Activated naive CD4-positive, alpha-beta T cell treated with anti-CD3 and anti-CD28 coated beads, Interleukin-2, amount 10 ng/mL, durations not matched to agents 7 days and 5 days (primary cell): ENCODE measurements around the gene ETV5.

ENCODE experiments used
- CTCF ChIA-PET: fragments of 350-600 bp; sonication (Branson Sonifier 250); formaldehyde crosslinking; loops from one replicate; lab custom pipeline; 2021; ENCODE audit warnings: antibody characterized with exemption; lab: Charles Lee
- DNase-seq: peaks from one replicate; pipeline ENCODE4 v3.0.0-alpha.2; 2020
- H3K27ac Mint-ChIP-seq: one replicate; pipeline ENCODE4 v1.8.0; 2021; ENCODE audit warnings: mild to moderate bottlenecking, moderate library complexity, mixed read lengths
- H3K27me3 Mint-ChIP-seq: one replicate; pipeline ENCODE4 v1.8.0; 2021; ENCODE audit warnings: mild to moderate bottlenecking, mixed read lengths
- H3K36me3 Mint-ChIP-seq: one replicate; pipeline ENCODE4 v1.8.0; 2021; ENCODE audit warnings: mixed read lengths
- H3K4me1 Mint-ChIP-seq: one replicate; pipeline ENCODE4 v1.8.0; 2021; ENCODE audit warnings: mixed read lengths
- H3K4me3 Mint-ChIP-seq: one replicate; pipeline ENCODE4 v1.8.0; 2021; ENCODE audit warnings: mild to moderate bottlenecking, moderate library complexity, mixed read lengths
- H3K9me3 Mint-ChIP-seq: one replicate; pipeline ENCODE4 v1.8.0; 2021; ENCODE audit warnings: mixed read lengths

ETV5 gene

GRCh38 chr3:186095561-186096081, 13.3 kb downstream of the ETV5 start:
- no peak overlapping the region for H3K27ac Mint-ChIP-seq
- DNase-seq = no peak
- no peaks in the 10 kb centered on the region for H3K9me3 Mint-ChIP-seq
- H3K36me3 Mint-ChIP-seq = no peaks in the 10 kb centered on the region
- CTCF ChIA-PET = interaction anchor here (1.3 kb wide), 1 partner anchor 445 kb away, joined by 3 read pairs; no protein-coding TSS in a partner anchor
- H3K4me3 Mint-ChIP-seq = no peak overlapping the region
- peaks cover 4% of the 10 kb centered on the region for H3K4me1 Mint-ChIP-seq
- peaks cover 67% of the 10 kb centered on the region for H3K27me3 Mint-ChIP-seq

GRCh38 chr3:186094696-186095425, 14.0 kb downstream of the ETV5 start:
- H3K4me3 Mint-ChIP-seq = no peak overlapping the region
- H3K27me3 Mint-ChIP-seq = peaks cover 64% of the 10 kb centered on the region
- peaks cover 4% of the 10 kb centered on the region for H3K4me1 Mint-ChIP-seq

GRCh38 chr3:186094271-186094670, 14.6 kb downstream of the ETV5 start:
- peaks cover 58% of the 10 kb centered on the region for H3K27me3 Mint-ChIP-seq
- DNase-seq = no peak
- no peak overlapping the region for H3K4me3 Mint-ChIP-seq
- no peaks in the 10 kb centered on the region for H3K36me3 Mint-ChIP-seq
- no peaks in the 10 kb centered on the region for H3K9me3 Mint-ChIP-seq
- H3K4me1 Mint-ChIP-seq = peaks cover 4% of the 10 kb centered on the region
- no peak overlapping the region for H3K27ac Mint-ChIP-seq
- CTCF ChIA-PET = interaction anchor here (1.3 kb wide), 1 partner anchor 446 kb away, joined by 3 read pairs; no protein-coding TSS in a partner anchor

More at GRCh38 chr3:186094696-186095425, 14.0 kb downstream of the ETV5 start:
- CTCF ChIA-PET = interaction anchor here (1.3 kb wide), 1 partner anchor 446 kb away, joined by 3 read pairs; no protein-coding TSS in a partner anchor
- Mint-ChIP-seq H3K27ac (no peak overlapping the region), H3K9me3 (no peaks in the 10 kb centered on the region), H3K36me3 (no peaks in the 10 kb centered on the region)
- no peak for DNase-seq

- no peak for DNase-seq
- no peaks in the 10 kb centered on the region for H3K9me3 Mint-ChIP-seq
- H3K4me3 Mint-ChIP-seq = no peak overlapping the region
- H3K27ac Mint-ChIP-seq = no peak overlapping the region
- CTCF ChIA-PET = no interaction called here
- peaks cover 4% of the 10 kb centered on the region for H3K4me1 Mint-ChIP-seq
- no peaks in the 10 kb centered on the region for H3K36me3 Mint-ChIP-seq
- peaks cover 53% of the 10 kb centered on the region for H3K27me3 Mint-ChIP-seq
Observed at GRCh38 chr3:186093271-186093900, 15.5 kb downstream of the ETV5 start.

- H3K27ac Mint-ChIP-seq = no peak overlapping the region
- CTCF ChIA-PET = interaction anchor here (1.5 kb wide), 1 partner anchor 11 kb away, joined by 3 read pairs; no protein-coding TSS in a partner anchor
Observed at GRCh38 chr3:186092360-186093070, 16.4 kb downstream of the ETV5 start.

GRCh38 chr3:186090901-186091300, 18.0 kb downstream of the ETV5 start:
- no peak overlapping the region for H3K4me3 Mint-ChIP-seq
- no peak for DNase-seq
- no peaks in the 10 kb centered on the region for H3K36me3 Mint-ChIP-seq
- no peaks in the 10 kb centered on the region for H3K4me1 Mint-ChIP-seq
- H3K27ac Mint-ChIP-seq = no peak overlapping the region
- CTCF ChIA-PET = interaction anchor here (0.6 kb wide), 1 partner anchor 731 kb away, joined by 3 read pairs; no protein-coding TSS in a partner anchor
- H3K27me3 Mint-ChIP-seq = peaks cover 39% of the 10 kb centered on the region
- no peaks in the 10 kb centered on the region for H3K9me3 Mint-ChIP-seq

More at GRCh38 chr3:186092360-186093070, 16.4 kb downstream of the ETV5 start:
- Mint-ChIP-seq H3K9me3 (no peaks in the 10 kb centered on the region), H3K4me3 (no peak overlapping the region), H3K36me3 (no peaks in the 10 kb centered on the region), H3K27me3 (peaks cover 53% of the 10 kb centered on the region), H3K4me1 (no peaks in the 10 kb centered on the region)
- no peak for DNase-seq

GRCh38 chr3:186088335-186088734, 20.6 kb downstream of the ETV5 start:
- Mint-ChIP-seq H3K27ac (no peak overlapping the region), H3K27me3 (peaks cover 30% of the 10 kb centered on the region)

GRCh38 chr3:186084264-186084663, 24.6 kb downstream of the ETV5 start:
- H3K4me3 Mint-ChIP-seq = no peak overlapping the region
- DNase-seq = no peak
- H3K4me1 Mint-ChIP-seq = no peaks in the 10 kb centered on the region
- CTCF ChIA-PET = no interaction called here
- peaks cover 33% of the 10 kb centered on the region for H3K27me3 Mint-ChIP-seq
- H3K36me3 Mint-ChIP-seq = no peaks in the 10 kb centered on the region
- H3K9me3 Mint-ChIP-seq = no peaks in the 10 kb centered on the region
- no peak overlapping the region for H3K27ac Mint-ChIP-seq

More at GRCh38 chr3:186088335-186088734, 20.6 kb downstream of the ETV5 start:
- no peaks in the 10 kb centered on the region for H3K9me3 Mint-ChIP-seq
- DNase-seq = no peak
- H3K4me3 Mint-ChIP-seq = no peak overlapping the region
- no peaks in the 10 kb centered on the region for H3K36me3 Mint-ChIP-seq
- no peaks in the 10 kb centered on the region for H3K4me1 Mint-ChIP-seq
- CTCF ChIA-PET = interaction anchor here (0.6 kb wide), 1 partner anchor 341 kb away, joined by 3 read pairs; no protein-coding TSS in a partner anchor

GRCh38 chr3:186083746-186084145, 25.1 kb downstream of the ETV5 start:
- CTCF ChIA-PET = no interaction called here
- Mint-ChIP-seq H3K27ac (no peak overlapping the region), H3K36me3 (no peaks in the 10 kb centered on the region), H3K9me3 (no peaks in the 10 kb centered on the region), H3K4me1 (no peaks in the 10 kb centered on the region), H3K27me3 (peaks cover 33% of the 10 kb centered on the region), H3K4me3 (no peak overlapping the region)
- DNase-seq = no peak

GRCh38 chr3:186082150-186082549, 26.7 kb downstream of the ETV5 start:
- H3K9me3 Mint-ChIP-seq = no peaks in the 10 kb centered on the region
- H3K4me1 Mint-ChIP-seq = no peaks in the 10 kb centered on the region
- H3K36me3 Mint-ChIP-seq = no peaks in the 10 kb centered on the region
- peaks cover 26% of the 10 kb centered on the region for H3K27me3 Mint-ChIP-seq
- DNase-seq = no peak
- no peak overlapping the region for H3K4me3 Mint-ChIP-seq
- CTCF ChIA-PET = interaction anchor here (0.6 to 1.5 kb wide), 4 partner anchors 10 to 104 kb away, joined by 3 to 5 read pairs (median 3); no protein-coding TSS in a partner anchor
- H3K27ac Mint-ChIP-seq = no peak overlapping the region

GRCh38 chr3:186081678-186082077, 27.2 kb downstream of the ETV5 start:
- Mint-ChIP-seq H3K4me3 (no peak overlapping the region), H3K36me3 (no peaks in the 10 kb centered on the region), H3K4me1 (no peaks in the 10 kb centered on the region), H3K9me3 (no peaks in the 10 kb centered on the region), H3K27me3 (peaks cover 26% of the 10 kb centered on the region), H3K27ac (no peak overlapping the region)
- CTCF ChIA-PET = interaction anchor here (0.6 to 1.5 kb wide), 4 partner anchors 11 to 103 kb away, joined by 3 to 5 read pairs (median 3); no protein-coding TSS in a partner anchor
- no peak for DNase-seq

GRCh38 chr3:186080849-186081438, 27.9 kb downstream of the ETV5 start:
- CTCF ChIA-PET = interaction anchor here (0.6 to 1.5 kb wide), 3 partner anchors 11 to 104 kb away, joined by 3 to 5 read pairs (median 3); no protein-coding TSS in a partner anchor
- Mint-ChIP-seq H3K27ac (no peak overlapping the region), H3K27me3 (peaks cover 29% of the 10 kb centered on the region), H3K4me1 (no peaks in the 10 kb centered on the region), H3K36me3 (no peaks in the 10 kb centered on the region), H3K9me3 (no peaks in the 10 kb centered on the region), H3K4me3 (no peak overlapping the region)
- no peak for DNase-seq

- Mint-ChIP-seq H3K27ac (no peak overlapping the region), H3K36me3 (no peaks in the 10 kb centered on the region), H3K27me3 (peaks cover 23% of the 10 kb centered on the region), H3K9me3 (peaks cover 2% of the 10 kb centered on the region), H3K4me1 (no peaks in the 10 kb centered on the region), H3K4me3 (no peak overlapping the region)
- no peak for DNase-seq
- CTCF ChIA-PET = no interaction called here
Observed at GRCh38 chr3:186079925-186080324, 29.0 kb downstream of the ETV5 start.
